B cell (primary cell): Measurements from ENCODE around the gene CHKA. TPM values are rescaled to one million over a fixed set of nuclear protein-coding genes. Genes with fewer than 3 reads are reported as not detected.

ENCODE experiments used
- ATAC-seq: fragments of 200-7000 bp; cut with Tn5 transposase; one replicate; pipeline ENCODE4 v1.10.0; 2021; ENCODE audit warnings: low read depth, mild to moderate bottlenecking, moderate number of reproducible peaks, moderate library complexity
- CTCF ChIA-PET: fragments of 350-600 bp; sonication (Branson Sonifier 250); formaldehyde crosslinking; loops from one replicate; lab custom pipeline; 2021; ENCODE audit warnings: antibody characterized with exemption, inconsistent platforms; lab: Charles Lee
- POLR2A ChIA-PET: fragments of 350-600 bp; sonication (Branson Sonifier 250); formaldehyde crosslinking; loops from one replicate; lab custom pipeline; 2021; ENCODE audit warnings: antibody characterized with exemption; lab: Charles Lee
- DNase-seq: peaks from one replicate; pipeline ENCODE4 v3.0.0; 2013
- H2AFZ ChIP-seq: 2 replicates; pipeline ENCODE4 v1.6.1; 2012; ENCODE audit warnings: mild to moderate bottlenecking, low read depth, low read length; ENCODE audit not compliant: insufficient read depth, poor library complexity, severe bottlenecking
- H3K27ac ChIP-seq, 2 donors: 1 replicate in 1 of 2; 2 replicates in 1 of 2; pipeline ENCODE4 v1.5.1; 2012 to 2013; ENCODE audit warnings: low read length in 2 of 2, mild to moderate bottlenecking in 2 of 2, moderate library complexity in 1 of 2
- H3K27me3 ChIP-seq, 4 experiments: fragments of 200-600 bp in 1 of 4; sonication (generic) in 1 of 4; replicated peaks in 1 of 4; 1 replicate in 2 of 4; 2 replicates in 2 of 4; pipeline versions ENCODE4 v1.6.1 to v1.7.0; 2013 to 2016; ENCODE audit warnings: low read length in 3 of 4, mild to moderate bottlenecking in 2 of 4, mixed read lengths in 1 of 4, moderate library complexity in 1 of 4; ENCODE audit not compliant: insufficient read depth in 4 of 4, control insufficient read depth in 3 of 4; ENCODE audit errors: control extremely low read depth in 1 of 4
- H3K36me3 ChIP-seq, 2 experiments: replicated peaks in 1 of 2; 1 replicate in 1 of 2; 2 replicates in 1 of 2; pipeline versions ENCODE4 v1.6.1 to v1.7.1; 2013; ENCODE audit warnings: low read length in 1 of 2; ENCODE audit not compliant: insufficient read depth in 2 of 2, control insufficient read depth in 1 of 2; ENCODE audit errors: control extremely low read depth in 1 of 2, extremely low read depth in 1 of 2
- H3K4me1 ChIP-seq, 2 donors: fragments of 200-600 bp in 1 of 2; sonication (generic) in 1 of 2; 1 replicate in 1 of 2; 2 replicates in 1 of 2; pipeline versions ENCODE4 v1.5.1 to v1.6.1; 2013 to 2017; ENCODE audit warnings: low read length in 2 of 2; ENCODE audit not compliant: control insufficient read depth in 2 of 2, insufficient read depth in 2 of 2
- H3K4me2 ChIP-seq: replicated peaks from 2 replicates; pipeline ENCODE3; 2012; ENCODE audit warnings: mild to moderate bottlenecking, low read depth, low read length; ENCODE audit not compliant: poor library complexity, severe bottlenecking
- H3K4me3 ChIP-seq, 5 experiments: fragments of 200-600 bp in 1 of 5; sonication (generic) in 1 of 5; 1 replicate in 3 of 5; 2 replicates in 2 of 5; pipeline versions ENCODE4 v1.5.1 to v1.7.0; 2011 to 2016; ENCODE audit warnings: low read length in 4 of 5, mild to moderate bottlenecking in 4 of 5, low read depth in 2 of 5, control low read depth in 1 of 5, moderate library complexity in 1 of 5; ENCODE audit not compliant: insufficient read depth in 1 of 5; ENCODE audit errors: control extremely low read depth in 1 of 5, extremely low read depth in 1 of 5
- H3K79me2 ChIP-seq: fragments of 200-600 bp; sonication (generic); one replicate; pipeline ENCODE4 v1.6.0; 2016; ENCODE audit warnings: low read length; ENCODE audit not compliant: control insufficient read depth, insufficient read depth
- H3K9ac ChIP-seq: fragments of 200-600 bp; sonication (generic); 2 replicates; pipeline ENCODE4 v1.6.1; 2017; ENCODE audit warnings: mild to moderate bottlenecking, low read length, moderate library complexity
- H3K9me3 ChIP-seq, 3 donors: one replicate each; pipeline versions ENCODE4 v1.6.1 to v1.7.1; 2013; ENCODE audit warnings: low read length in 2 of 3; ENCODE audit not compliant: control insufficient read depth in 2 of 3, insufficient read depth in 1 of 3; ENCODE audit errors: control extremely low read depth in 1 of 3
- H4K20me1 ChIP-seq: 2 replicates; pipeline ENCODE4 v1.6.0; 2012; ENCODE audit warnings: mild to moderate bottlenecking, low read length; ENCODE audit not compliant: insufficient read depth, control insufficient read depth, poor library complexity, severe bottlenecking
- H3K27ac Mint-ChIP-seq: one replicate; pipeline ENCODE4 v1.8.0; 2021; ENCODE audit warnings: mixed read lengths
- H3K27me3 Mint-ChIP-seq: one replicate; pipeline ENCODE4 v1.8.0; 2021; ENCODE audit warnings: mixed read lengths
- H3K4me1 Mint-ChIP-seq: one replicate; pipeline ENCODE4 v1.8.0; 2021; ENCODE audit warnings: mixed read lengths
- H3K4me3 Mint-ChIP-seq: one replicate; pipeline ENCODE4 v1.8.0; 2021; ENCODE audit warnings: mixed read lengths
- H3K9me3 Mint-ChIP-seq: one replicate; pipeline ENCODE4 v1.8.0; 2022; ENCODE audit warnings: mixed read lengths; ENCODE audit not compliant: insufficient read depth
- CTCF ChIP-seq: fragments of 200-600 bp; IDR thresholded peaks from one replicate; pipeline ENCODE4 v1.8.0; 2022; ENCODE audit warnings: antibody characterized with exemption, mild to moderate bottlenecking
- EZH2 ChIP-seq: IDR thresholded peaks from 2 replicates; pipeline ENCODE4 v1.6.1; 2012; ENCODE audit warnings: borderline replicate concordance, low read depth, mild to moderate bottlenecking, moderate library complexity, low read length; ENCODE audit not compliant: insufficient read depth, poor library complexity, severe bottlenecking
- WGBS: methylation state at CpG from one replicate; pipeline ENCODE4 v1.1.5; 2013; ENCODE audit warnings: missing lambda C conversion rate; ENCODE audit not compliant: insufficient coverage; 5-methylcytosine and 5-hydroxymethylcytosine counted together
- intact Hi-C: fragments of 100-400 bp; cut with micrococcal nuclease; formaldehyde crosslinking; loops from one replicate; pipeline ENCODE4 v1.10.0; 2022
- polyA plus RNA-seq: library from polyadenylated mRNA; depleted of rRNA; stranded (reverse); fragments of >200 nt; gene quantifications from 2 replicates; pipeline ENCODE4 v1.2.3, GENCODE V29; 2012
- total RNA-seq, 2 donors: library from RNA; stranded (reverse); fragments of 120-200 nt in 1 of 2; gene quantifications; 1 replicate in 1 of 2; 2 replicates in 1 of 2; pipeline versions ENCODE4 v1.2.3 to v1.2.4, GENCODE V29; 2013 to 2022

Gene CHKA
- total and polyA plus RNA-seq, 2 donors (not counting 1 experiment from before 2014, with no cell fraction given): 10.6 to 20.6 TPM

- ChIA-PET POLR2A (no interaction called here), CTCF (no interaction called here)
- intact Hi-C loops: no loop called here
- Histone ChIP-seq H4K20me1 (no peaks in the 10 kb centered on the region), H3K27ac (no peak overlapping the region), H3K4me1 (peaks cover 0 to 9% of the 10 kb centered on the region in 2 donors), H3K36me3 (peaks cover 0 to 15% of the 10 kb centered on the region in 2 experiments), H3K4me3 (no peak overlapping the region), H3K27me3 (no peaks in the 10 kb centered on the region), H2AFZ (no peak overlapping the region), H3K79me2 (no peaks in the 10 kb centered on the region), H3K4me2 (no peak overlapping the region), H3K9ac (no peak overlapping the region), H3K9me3 (no peaks in the 10 kb centered on the region)
- Mint-ChIP-seq H3K9me3 (no peaks in the 10 kb centered on the region), H3K4me3 (no peak overlapping the region), H3K4me1 (peaks cover 12% of the 10 kb centered on the region), H3K27me3 (no peaks in the 10 kb centered on the region), H3K27ac (peak overlapping the region; percentile 29)
- TF ChIP-seq EZH2: no peak
- 59% methylated on average over 2 of the region's 3 CpGs for WGBS
- ATAC-seq: peak; percentile 45
- DNase-seq: no peak
Measured at GRCh38 chr11:68071281-68072048, 49.7 kb downstream of the CHKA start.

DNA sequence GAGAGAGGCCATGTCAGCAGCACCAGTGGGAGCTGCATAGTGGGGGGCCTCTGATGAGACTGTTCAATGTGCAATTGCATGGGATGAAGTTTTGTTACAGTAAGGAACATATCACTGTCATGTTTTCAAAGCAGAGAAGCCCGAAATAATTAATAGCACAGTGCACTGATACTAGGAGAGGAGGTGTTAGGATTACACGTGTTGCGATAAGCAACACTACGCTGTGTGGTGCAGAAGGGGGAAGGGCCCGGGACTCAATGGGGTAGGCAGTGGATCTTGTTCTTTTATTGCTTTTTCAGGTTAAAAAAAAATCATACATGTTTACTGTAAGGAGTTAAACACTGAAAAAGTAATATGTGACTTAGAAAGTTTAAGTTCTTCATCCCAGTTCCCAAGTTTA, 53.2 kb downstream of the CHKA start:
- H3K27me3 Mint-ChIP-seq: no peaks in the 10 kb centered on the region
- CTCF ChIA-PET: no interaction called here

More for the DNA sequence above, 53.2 kb downstream of the CHKA start:
- H3K4me3 Mint-ChIP-seq: no peak overlapping the region
- no peaks in the 10 kb centered on the region for H3K9me3 Mint-ChIP-seq
- no peak for TF ChIP-seq CTCF
- TF ChIP-seq EZH2: no peak
- Histone ChIP-seq H3K9me3 (no peaks in the 10 kb centered on the region), H3K27me3 (no peaks in the 10 kb centered on the region), H3K9ac (no peak overlapping the region), H3K79me2 (no peaks in the 10 kb centered on the region), H3K4me3 (no peak overlapping the region), H2AFZ (no peak overlapping the region), H3K36me3 (peaks cover 0 to 33% of the 10 kb centered on the region in 2 experiments), H3K4me1 (peaks cover 0 to 9% of the 10 kb centered on the region in 2 donors), H3K4me2 (no peak overlapping the region), H4K20me1 (no peaks in the 10 kb centered on the region), H3K27ac (no peak overlapping the region)
- intact Hi-C loops: no loop called here
- DNase-seq: no peak
- 100% methylated on average over 1 of the region's 5 CpGs for WGBS
- peaks cover 12% of the 10 kb centered on the region for H3K4me1 Mint-ChIP-seq
- no peak for ATAC-seq
- POLR2A ChIA-PET: no interaction called here
- H3K27ac Mint-ChIP-seq: no peak overlapping the region
